Measurements from ENCODE around the gene COX7B. TPM values are rescaled to one million over a fixed set of nuclear protein-coding genes. Genes with fewer than 3 reads are reported as not detected.

Gene COX7B
- total and polyA plus RNA-seq, 2 of the 8 experiments (the other 6 are each of a cell fraction or from before 2014, with no cell fraction given), result 268 to 974 TPM

GRCh38 chrX:77953708-77954107 lies 54.4 kb downstream of the COX7B start (continued):
- TF ChIP-seq SRF (IDR thresholded peaks at IDR 0.05; ENCODE audit: low read depth, low read length) (no peak), TAF7 (optimal IDR thresholded peaks at IDR 0.05; ENCODE audit: borderline replicate concordance, low read depth, low read length) (no peak)

Small RNA genes lying within 50 kb of the gene (small RNA-seq; reads per million reads assigned to genes)
- not detected for gene RN7SL460P (ENCODE audit: insufficient read depth)

Other genes starting within 250 kb of the COX7B start
- 83.1 and 97.8 TPM in 2 replicates for gene ATRX, start 113.3 kb upstream of the COX7B start, total RNA-seq (2021; fragmentation: NEBNext Ultra II Directional; extraction: Animal tissue kit (Norgen Biotek cat#: 25700))
- gene ATRX, start 113.3 kb upstream of the COX7B start, polyA plus RNA-seq (2011; rRNA removed), result 19.9 and 28.4 TPM in 2 replicates
- gene MAGT1, start 4.0 kb upstream of the COX7B start, total RNA-seq (2021; fragmentation: NEBNext Ultra II Directional; extraction: Animal tissue kit (Norgen Biotek cat#: 25700)), result 44.5 and 47.6 TPM in 2 replicates
- gene MAGT1, start 4.0 kb upstream of the COX7B start, polyA plus RNA-seq (2011; rRNA removed), result 11.3 and 14.4 TPM in 2 replicates
- gene ATP7A, start 11.2 kb downstream of the COX7B start, total RNA-seq (2021; fragmentation: NEBNext Ultra II Directional; extraction: Animal tissue kit (Norgen Biotek cat#: 25700)), result 2.4 and 2.8 TPM in 2 replicates
- 0.72 and 0.73 TPM in 2 replicates for gene ATP7A, start 11.2 kb downstream of the COX7B start, polyA plus RNA-seq (2011; rRNA removed)
- 0.56 TPM in 1 of 2 replicates, not detected in the other for gene PGAM4, start 70.2 kb downstream of the COX7B start, total RNA-seq (2021; fragmentation: NEBNext Ultra II Directional; extraction: Animal tissue kit (Norgen Biotek cat#: 25700))
- 0.54 and 0.57 TPM in 2 replicates for gene PGAM4, start 70.2 kb downstream of the COX7B start, polyA plus RNA-seq (2011; rRNA removed)
- gene PGK1, start 204.8 kb downstream of the COX7B start, total RNA-seq (2021; fragmentation: NEBNext Ultra II Directional; extraction: Animal tissue kit (Norgen Biotek cat#: 25700)), result 396 and 427 TPM in 2 replicates
- gene PGK1, start 204.8 kb downstream of the COX7B start, polyA plus RNA-seq (2011; rRNA removed), result 207 and 328 TPM in 2 replicates
- 20.8 and 23.8 TPM in 2 replicates for gene TAF9B, start 240.2 kb downstream of the COX7B start, total RNA-seq (2021; fragmentation: NEBNext Ultra II Directional; extraction: Animal tissue kit (Norgen Biotek cat#: 25700))
- gene TAF9B, start 240.2 kb downstream of the COX7B start, polyA plus RNA-seq (2011; rRNA removed), result 23.6 and 42.8 TPM in 2 replicates